ENCODE data around the gene PKP4.

GRCh38 chr2:158603986-158604385 lies 147.2 kb downstream of the PKP4 start:
- TF ChIP-seq, protein P1, sequence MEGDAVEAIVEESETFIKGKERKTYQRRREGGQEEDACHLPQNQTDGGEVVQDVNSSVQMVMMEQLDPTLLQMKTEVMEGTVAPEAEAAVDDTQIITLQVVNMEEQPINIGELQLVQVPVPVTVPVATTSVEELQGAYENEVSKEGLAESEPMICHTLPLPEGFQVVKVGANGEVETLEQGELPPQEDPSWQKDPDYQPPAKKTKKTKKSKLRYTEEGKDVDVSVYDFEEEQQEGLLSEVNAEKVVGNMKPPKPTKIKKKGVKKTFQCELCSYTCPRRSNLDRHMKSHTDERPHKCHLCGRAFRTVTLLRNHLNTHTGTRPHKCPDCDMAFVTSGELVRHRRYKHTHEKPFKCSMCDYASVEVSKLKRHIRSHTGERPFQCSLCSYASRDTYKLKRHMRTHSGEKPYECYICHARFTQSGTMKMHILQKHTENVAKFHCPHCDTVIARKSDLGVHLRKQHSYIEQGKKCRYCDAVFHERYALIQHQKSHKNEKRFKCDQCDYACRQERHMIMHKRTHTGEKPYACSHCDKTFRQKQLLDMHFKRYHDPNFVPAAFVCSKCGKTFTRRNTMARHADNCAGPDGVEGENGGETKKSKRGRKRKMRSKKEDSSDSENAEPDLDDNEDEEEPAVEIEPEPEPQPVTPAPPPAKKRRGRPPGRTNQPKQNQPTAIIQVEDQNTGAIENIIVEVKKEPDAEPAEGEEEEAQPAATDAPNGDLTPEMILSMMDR (conservative IDR thresholded peaks at IDR 0.05) = no peak
- TF ChIP-seq EZH2 (IDR thresholded peaks at IDR 0.05; ENCODE audit: low read depth) = no peak

Data from PC-9 (cell line).